ENCODE data around the gene KCNQ2.

KCNQ2 gene

DNA sequence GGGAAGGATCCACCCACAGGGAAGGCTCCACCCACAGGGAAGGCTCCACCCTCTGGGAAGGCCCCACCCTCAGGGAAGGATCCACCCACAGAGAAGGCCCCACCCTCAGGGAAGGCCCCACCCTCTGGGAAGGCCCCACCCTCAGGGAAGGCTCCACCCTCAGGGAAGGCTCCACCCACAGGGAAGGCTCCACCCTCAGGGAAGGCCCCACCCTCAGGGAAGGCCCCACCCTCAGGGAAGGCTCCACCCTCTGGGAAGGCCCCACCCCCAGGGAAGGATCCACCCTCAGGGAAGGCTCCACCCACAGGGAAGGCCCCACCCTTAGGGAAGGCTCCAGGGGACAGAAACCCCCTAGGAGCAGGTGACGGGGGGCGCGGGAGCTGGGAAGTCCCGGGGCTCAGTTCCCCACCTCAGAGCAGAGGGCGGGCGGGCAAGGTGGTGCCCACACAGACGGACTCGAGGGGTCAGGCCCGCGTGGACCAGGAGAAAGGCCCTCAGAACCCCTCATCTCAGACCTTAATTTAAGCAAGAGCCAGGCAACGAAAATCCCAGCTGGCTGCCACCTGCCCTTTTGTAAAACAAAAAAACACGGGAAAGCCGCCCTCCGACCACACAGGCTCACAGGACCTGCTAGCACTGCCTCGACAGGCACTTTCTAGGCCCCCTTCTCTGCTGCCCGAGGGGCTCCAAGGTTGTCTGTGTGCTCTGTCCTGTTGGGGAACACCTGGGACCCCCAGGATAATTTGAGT, 39.7 kb downstream of the KCNQ2 start:
- no peak for DNase-seq

DNA sequence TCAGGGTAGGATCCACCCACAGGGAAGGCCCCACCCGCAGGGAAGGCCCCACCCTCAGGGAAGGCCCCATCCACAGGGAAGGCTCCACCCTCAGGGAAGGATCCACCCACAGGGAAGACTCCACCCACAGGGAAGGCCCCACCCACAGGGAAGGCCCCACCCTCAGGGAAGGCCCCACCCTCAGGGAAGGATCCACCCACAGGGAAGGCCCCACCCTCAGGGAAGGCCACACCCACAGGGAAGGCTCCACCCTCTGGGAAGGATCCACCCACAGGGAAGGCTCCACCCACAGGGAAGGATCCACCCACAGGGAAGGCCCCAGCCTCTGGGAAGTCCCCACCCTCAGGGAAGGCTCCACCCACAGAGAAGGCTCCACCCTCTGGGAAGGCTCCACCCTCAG, 40.5 kb downstream of the KCNQ2 start:
- DNase-seq, result no peak

DNA sequence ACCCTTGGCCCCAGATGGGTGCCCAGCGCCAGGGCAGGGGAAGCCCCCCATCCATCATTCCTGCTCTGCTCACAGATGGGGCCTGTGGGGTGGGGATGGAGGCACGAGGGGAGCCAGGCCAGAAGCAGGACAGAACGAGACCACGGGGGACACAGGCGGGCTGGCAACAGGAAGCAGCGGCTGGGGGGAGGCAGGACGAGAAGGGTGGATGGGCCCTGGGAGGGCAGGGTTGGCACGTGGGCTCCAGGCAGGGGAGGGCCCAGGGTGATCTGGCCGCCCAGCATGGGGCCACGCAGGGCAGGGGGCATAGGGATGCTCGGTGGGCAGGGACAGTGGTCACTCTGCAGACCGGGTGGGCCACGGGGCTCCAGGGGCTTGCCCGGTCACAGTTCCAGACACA, 41.6 kb downstream of the KCNQ2 start:
- DNase-seq, result no peak

DNA sequence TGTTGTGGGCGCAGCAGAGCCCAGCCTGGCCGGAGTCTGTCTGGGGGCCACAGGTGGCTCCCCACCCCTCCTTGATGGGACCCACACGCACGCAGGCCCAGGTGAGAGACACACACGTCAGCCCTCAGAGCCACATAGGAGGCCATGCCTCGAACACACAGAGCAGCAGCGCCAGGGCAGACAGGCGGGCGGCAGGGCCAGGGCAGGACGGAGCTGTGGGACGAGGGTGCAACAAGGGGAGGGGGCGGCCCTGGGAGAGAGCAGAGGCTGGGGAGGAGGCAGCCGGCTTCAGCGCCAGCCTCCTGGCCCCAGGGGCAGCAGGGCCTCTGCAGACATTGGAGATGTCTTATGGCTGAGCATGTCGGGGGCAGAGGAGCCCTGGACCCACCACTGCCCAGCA, 42.5 kb downstream of the KCNQ2 start:
- DNase-seq, result no peak

DNA sequence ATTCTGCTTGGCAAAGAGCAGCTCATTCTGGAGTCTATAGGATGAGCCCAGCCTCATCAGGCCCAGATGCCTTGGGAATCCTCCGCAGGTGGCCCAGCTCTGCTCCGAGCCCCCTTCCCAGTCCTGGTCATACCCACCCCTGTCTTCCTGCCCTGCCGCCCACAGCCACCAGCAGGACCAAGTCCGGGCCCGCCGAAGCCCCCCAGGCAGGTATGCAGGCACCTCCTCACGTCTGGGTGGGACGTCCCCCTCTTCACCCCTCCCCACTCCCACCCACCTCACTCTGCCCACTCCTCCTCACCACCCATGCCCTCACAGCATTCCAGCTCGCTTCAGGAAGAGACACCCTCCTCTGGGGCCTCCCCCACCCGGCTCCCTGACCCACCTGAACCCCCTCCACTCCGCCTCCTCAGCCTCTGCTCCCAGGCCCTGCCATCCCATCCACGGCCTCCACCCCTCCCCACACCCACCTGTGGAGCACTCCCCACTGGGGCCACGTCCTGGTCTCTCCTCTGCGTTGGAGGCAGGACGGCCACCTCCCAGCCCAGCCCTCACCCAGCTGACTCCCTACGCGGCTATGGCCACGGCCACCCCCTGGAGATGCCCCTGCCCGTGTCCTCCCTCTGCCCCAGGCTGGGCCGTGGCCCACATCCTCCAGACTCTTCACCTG, 43.4 kb downstream of the KCNQ2 start:
- no peak for DNase-seq

DNA sequence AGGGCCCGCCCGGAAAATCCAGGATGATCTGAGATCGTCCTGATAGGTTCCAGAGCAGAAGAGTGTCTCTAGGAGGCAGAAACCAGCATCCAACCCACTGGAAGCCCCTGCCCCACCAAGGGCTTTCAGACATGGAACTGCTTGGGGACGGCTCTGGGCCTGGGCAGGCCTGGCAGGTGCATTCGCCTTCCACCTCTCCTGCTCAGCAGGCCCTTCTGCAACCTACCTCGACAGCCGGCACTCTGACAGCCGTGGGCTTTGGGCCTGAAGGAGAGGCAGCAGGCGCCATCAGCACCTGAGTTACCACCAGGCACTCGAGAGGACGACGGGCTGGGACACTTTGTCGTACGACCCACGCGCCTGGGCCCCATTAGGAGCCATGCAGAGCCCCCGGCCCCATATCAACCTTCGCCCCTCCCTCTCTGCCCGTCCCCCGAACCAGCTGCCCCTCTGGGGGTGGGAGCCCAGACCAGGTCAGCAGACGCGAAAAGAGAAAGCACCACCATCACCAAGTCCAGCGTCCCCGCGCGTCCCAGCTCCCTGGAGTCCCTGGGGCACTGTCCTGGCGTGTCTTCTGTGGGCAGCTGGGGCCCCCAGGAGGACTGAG, 44.6 kb downstream of the KCNQ2 start:
- no peak for DNase-seq

DNA sequence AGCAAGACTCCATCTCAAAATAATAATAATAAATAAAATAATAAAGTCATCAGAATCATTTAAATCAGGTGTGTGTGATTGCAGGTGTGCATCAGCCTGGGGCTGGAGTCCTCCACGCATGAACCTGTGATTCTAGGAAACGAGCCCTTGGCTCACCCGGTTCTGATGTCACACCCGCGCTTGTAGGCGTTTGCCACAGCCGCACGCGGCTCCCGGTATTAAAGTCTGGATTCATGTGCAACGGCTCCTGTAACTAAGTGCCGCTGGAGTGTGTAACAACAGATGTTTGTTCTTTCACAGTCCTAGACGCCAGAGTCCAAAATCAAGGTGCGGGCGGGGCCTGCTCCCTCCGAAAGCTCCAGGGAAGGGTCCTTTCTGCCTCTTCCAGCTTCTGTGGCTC, 45.2 kb downstream of the KCNQ2 start:
- no peak for DNase-seq

DNA sequence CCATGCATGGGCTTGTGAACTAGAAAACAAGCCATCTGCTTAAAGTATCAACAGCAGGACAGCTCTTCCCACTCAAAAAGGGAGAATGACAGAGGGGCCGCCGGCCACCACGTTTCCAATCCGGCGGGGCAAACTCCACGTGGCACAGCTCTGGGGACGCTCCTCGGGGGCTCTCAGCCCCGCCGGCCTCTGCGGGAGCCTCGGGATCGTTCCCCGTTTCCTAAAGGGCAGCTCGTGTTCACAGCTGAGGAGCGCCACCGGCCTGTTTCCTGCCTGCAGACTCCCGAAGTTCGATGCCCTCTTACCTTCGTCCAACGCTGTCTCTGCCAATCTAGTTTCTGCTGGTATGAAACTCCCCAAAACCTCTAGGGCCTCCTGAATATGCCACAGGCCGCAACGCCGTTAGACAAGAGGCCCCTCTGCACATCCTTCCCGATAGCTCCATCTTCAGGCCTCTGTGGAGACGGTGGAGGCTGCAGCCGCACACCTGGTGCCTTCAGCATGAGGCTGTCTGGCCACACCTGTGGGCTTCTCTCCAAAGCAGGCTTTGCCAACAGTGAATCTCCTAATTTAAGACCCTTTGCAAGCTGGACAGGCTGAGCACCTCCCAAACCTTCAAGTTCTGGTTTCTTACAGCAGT, 46.5 kb downstream of the KCNQ2 start:
- no peak for DNase-seq

DNA sequence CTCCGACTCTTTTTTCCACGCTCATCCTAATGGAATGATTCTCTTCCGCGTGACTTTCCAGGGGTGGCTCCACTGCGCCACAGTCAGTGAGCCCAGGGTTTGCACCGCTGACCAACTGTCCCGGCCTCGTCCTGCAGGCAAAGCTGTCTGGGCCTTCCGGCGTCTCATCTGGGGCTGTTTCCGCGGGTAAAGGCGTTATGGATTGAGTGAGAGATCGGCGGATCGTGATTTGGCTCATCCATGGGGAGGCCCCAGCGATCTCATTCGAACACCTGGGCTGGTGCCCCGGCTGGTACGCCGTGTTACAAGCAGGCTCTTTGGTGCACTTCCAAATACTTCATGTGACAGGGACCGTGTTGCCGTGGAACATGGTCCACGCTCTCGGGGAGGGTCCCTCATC, 47.8 kb downstream of the KCNQ2 start:
- DNase-seq, result no peak

DNA sequence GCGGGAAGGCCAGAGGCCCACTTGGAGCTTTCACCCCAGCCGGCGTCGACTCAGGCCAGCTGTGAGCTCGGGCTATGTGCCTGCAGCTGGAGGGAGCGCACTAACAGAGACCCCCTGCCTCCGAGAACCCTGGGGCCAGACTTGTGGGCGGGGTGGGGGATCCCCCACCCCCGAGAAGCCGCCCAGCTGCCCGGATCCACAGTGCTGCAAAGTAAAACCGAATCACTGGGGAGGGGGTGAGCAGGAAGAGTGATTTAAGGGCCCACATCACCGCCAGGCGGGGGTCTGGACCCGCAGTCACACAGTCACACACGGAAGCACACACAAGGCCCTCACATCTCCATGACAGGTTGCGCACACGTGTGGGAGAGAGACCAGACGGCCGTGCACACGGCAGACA, 48.7 kb downstream of the KCNQ2 start:
- no peak for DNase-seq

DNA sequence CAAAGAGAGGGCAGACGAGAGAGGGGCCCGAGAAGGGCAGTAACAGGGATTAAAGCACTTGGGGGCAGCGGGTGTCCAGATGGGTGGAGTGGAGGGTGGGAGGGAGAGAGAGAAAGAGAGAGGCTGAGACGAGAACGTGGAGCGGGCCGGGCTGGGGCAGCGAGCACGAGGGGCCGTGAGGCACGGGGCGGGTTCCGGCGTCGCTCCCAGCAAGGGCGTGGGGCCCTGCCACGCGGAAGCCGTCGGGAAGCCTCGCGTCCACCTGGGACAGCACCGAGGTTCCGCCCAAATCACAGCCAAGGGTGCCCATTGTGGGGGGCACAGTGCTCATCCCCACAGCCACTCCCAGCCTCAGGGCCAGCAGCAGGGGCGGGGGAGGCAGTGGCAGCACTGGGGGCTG, 49.8 kb downstream of the KCNQ2 start:
- no peak for DNase-seq

DNA sequence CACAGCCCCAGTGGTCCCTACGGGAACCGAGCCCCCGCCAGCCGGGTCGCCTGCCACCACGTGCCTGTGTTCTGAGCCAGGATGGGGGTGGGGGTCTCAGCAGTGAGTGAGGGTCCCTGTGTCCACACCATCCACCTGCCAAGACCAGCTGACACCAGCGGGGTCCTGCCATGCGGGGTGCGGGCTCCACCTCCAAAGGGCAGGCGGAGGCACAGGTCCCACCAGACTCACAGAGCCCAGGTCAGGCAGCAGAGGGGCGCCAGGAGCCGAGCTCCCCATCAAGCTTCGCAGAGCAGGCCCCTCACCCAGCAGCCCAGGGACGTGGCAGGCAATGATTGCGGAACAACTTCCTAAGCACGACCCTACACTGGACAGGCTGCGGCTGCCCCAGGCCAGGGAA, 50.5 kb downstream of the KCNQ2 start:
- DNase-seq, result no peak

DNA sequence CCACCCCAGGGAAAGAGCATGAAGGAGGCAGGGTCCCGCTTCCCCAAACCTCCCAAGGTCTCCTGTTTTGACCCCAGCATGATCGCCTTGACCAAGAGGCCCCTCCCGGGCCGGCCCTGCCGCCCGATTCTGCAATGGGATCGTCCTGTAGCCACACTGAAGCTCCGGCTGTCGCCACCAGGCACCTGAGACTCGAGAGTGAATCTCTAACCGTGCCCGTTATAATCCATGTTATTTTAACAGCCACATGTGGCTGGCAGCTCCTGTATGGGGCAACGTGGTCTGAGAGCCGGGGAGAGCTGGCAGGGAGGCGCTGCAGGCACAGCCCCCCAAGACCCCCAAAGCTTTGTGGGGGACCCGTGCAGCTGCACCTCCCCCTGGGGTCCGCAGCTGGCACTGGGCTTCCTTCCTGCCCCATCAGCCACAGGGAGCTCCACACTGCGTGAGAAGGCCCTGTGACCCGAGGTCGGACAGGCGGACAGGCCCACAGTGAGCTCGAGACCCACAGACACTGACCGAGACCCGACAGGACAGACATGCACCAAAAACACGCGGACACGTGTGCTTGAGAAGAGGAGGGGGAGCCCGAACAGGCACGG, 51.3 kb downstream of the KCNQ2 start:
- DNase-seq, result no peak

DNA sequence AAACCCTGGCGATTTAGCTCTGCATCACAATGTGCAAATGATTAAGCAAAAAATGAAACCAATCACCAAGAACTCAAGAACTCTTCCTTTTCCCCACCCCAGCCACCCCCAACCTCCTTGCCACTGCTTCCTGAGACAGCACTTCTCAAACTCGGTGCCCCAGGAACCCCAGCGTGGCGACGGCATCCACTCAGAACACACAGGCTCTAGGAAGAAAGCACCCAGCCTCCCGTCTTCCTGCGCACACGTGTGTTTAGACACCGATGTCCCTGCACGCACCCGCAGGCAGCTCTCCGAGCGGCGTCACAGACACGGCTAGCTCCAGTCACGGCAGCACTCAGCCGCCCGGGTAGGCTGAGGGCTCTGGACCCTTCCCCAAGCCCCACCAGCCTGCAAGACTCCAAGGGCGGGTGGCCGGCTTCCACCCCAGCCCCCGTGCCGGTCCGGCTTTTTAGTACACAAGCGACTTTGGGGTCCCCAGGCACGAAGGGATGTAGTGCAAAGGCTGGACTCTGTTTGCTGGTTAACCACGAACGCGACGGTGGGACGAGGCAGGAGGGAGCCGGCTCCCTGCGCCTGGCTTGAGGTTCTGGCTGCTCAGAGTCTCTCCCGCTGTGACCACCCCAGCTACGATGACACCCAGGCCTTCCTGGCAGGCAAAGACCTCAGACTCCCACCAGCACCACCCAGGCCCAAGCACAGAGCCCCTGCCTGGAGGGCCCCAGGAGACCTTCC, 51.9 kb downstream of the KCNQ2 start:
- no peak for DNase-seq

DNA sequence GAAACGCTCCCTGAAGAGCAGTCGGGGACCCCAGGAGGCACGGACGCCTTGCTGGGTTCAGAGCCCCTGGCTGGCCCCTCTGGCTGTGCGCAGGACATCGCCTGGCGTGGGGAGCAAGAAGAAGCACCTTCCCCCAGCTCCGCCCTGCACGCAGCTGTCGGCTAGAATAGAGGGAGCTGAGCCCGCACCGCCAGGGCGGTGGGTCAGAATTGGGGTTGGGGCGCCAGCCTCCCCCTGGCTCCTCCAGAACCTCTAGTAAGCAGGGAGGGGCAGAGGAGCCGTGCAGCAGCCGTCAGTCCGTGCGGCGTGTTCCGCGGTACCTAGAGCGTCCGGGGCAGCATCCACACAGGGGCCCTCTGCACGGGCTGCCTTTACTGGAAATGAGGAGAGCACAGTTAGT, 53.2 kb downstream of the KCNQ2 start:
- DNase-seq, result no peak

DNA sequence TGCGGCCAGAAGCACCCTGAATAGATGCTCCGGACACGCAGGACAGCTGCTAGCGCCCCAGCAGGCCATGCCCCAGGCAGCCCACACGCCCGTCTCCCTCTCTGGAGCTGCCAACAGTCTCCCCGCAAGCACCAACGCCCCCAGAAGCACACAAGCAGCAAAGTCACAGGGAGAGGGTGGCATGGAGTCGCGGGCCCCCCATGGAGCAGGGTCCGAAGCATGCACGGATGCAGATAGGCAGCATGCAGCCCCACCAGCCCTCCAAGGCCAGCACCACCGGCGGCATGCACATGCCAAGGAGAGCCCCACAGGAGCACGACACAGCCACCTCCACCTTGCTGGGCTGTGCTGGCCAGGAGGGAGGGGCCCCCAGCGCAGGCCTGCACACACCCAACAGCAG, 53.8 kb downstream of the KCNQ2 start:
- no peak for DNase-seq

DNA sequence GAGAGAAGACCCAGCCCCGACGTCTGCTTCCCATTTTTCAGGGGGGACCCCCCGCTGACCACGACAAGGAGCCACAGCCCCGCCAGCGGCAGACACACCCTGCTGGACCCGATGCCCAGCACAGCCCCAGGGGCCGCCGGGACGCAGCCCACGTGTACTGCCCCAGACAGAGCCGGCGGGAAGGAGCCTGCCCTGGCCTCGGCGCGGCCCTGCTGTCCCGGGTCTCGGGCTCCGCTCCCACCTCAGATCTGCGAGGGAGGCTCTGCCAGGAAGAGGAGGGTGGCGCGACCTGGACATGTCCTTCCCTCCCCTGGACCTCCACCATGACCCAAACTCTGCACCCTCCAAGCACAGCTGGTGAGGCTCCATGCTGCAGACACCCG, 54.7 kb downstream of the KCNQ2 start:
- DNase-seq, result no peak

DNA sequence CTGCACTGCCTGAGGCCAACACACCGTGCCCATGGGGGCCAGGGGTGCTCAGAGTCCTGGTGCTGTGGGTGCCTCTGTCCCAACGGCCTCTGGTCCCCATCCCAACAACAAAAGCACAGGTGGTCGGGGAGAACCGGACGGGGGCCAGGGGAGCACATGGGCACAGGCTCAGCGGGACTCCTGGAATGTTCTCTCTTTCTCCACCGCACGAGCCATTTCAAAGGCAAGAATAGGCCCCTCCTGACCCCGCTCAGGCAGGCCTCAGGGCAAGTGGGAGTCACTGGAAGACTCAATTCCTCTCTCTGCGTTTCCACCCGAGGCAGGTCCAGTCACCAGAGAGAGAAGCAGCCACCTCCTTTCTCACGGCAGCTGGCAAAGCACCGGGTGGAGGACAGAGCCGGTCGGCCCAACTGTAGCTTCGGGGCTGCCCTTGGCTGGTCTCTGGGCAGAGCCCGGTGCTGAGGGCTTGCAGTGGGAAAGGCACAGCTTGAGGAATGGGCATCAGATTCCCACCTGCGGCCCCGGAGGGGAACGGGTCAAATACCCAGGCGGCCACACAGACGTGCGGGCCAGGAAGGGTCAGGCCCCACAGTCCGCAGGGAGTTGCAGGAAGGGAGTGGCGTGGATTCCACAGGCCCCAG, 55.2 kb downstream of the KCNQ2 start:
- no peak for DNase-seq

DNA sequence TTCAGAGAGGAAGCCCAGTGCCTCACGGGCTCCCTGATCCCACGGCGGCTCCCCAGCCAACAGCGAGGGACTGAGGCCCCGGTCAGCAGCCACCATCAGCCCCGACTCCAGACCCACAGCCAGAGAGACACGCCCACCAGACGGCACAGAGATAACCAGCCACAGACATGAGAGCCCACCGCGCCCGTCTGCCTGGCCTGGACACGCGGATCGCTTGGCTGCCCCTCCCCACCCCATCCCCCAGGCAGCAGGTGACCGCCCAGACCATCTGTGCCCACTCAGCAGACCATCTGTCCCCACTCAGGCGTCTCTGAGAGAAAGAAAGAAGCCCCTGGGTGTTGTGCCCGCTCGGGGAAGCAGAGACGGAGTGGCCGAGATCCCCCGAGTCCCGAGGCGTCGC, 55.8 kb downstream of the KCNQ2 start:
- no peak for DNase-seq

DNA sequence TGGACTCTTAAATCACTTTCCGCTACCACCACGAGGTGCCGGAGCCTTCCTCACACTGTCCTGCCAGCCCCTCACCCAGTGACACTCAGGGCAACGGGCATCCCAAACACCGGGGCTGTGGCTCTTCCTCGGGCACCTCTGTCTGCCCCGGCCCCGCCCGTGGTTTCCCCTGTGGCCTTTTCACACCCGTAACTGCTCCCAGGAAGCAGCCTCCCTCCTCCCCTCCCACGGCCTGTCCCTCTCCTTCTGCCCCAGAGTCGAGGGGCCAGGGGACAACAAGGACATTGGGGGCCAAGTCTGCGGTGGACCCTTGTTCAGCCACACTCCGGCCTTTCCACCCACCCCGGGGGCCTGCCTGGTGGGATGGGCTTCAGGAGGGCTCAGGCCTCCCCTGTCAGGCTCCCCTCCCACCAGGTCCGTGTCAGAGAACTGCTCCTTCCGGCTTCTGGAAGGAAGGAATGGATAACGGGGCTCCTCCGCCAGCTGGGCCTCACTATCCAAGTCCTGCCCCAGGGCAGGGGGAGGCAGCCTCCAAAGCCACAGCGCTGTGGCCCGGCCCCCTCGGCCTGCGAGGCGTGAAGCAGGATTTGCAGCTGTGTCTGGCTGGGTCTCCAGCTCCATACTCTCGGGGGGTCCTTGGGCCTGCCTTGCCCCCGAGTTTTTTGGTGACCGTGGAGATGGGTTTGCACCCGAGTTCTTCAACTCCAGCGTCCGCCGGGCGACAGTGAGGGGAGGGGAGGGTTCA, 56.6 kb downstream of the KCNQ2 start:
- no peak for DNase-seq

DNA sequence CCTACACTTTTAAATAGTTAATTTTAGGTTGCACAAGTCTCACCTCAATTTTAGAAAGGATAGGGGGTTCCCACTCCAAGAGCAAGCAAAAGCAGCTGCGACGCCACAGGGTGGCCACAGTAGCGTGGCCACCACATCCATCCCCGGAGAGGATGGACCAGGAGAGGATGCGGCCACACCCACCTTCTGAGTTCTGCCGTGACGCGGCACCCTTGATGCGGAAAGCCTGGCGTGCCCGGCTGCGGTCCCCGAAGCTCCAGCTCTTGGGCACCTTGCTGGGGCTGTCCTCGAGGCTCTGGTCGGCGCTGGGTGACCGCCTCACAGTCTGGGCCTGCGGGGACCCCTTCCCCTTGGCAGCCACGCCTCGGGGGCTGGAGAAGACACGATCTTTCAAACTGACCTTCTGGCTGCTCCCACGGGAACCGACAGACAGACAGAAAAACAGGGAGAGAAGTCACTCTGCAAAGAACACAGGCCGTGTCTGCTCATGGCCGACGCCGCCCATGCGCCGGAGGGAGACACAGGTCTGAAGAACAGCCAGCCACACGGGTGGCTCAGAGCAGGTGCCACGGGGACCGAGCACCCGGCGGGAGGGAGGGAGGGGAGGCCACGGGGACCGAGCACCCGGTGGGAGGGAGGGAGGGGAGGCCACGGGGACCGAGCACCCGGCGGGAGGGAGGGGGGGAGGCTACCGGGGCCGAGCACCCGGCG, 57.6 kb downstream of the KCNQ2 start:
- no peak for DNase-seq

All from CD4-positive, alpha-beta T cell treated with Interferon alpha-2 for 1 hour (primary cell).